Glutamatergic neuron (in vitro differentiated cells): ENCODE data around the gene HOXB6. TPM values are rescaled to one million over a fixed set of nuclear protein-coding genes. Genes with fewer than 3 reads are reported as not detected.

Source experiments
- DNase-seq: peaks from one replicate; pipeline ENCODE4 v3.0.0; 2022
- H3K27ac Mint-ChIP-seq: one replicate; pipeline ENCODE4 v1.8.0; 2020; ENCODE audit warnings: mild to moderate bottlenecking, mixed read lengths, inconsistent platforms; ENCODE audit not compliant: unreplicated experiment
- H3K27me3 Mint-ChIP-seq: one replicate; pipeline ENCODE4 v1.8.0; 2020; ENCODE audit warnings: mild to moderate bottlenecking, moderate library complexity, mixed read lengths, inconsistent platforms; ENCODE audit not compliant: unreplicated experiment
- H3K36me3 Mint-ChIP-seq: one replicate; pipeline ENCODE4 v1.8.0; 2020; ENCODE audit warnings: mild to moderate bottlenecking, mixed read lengths, inconsistent platforms; ENCODE audit not compliant: unreplicated experiment
- H3K4me1 Mint-ChIP-seq: one replicate; pipeline ENCODE4 v1.8.0; 2020; ENCODE audit warnings: mild to moderate bottlenecking, low read depth, mixed read lengths, inconsistent platforms; ENCODE audit not compliant: unreplicated experiment
- H3K4me3 Mint-ChIP-seq: one replicate; pipeline ENCODE4 v1.8.0; 2020; ENCODE audit warnings: mild to moderate bottlenecking, mixed read lengths, inconsistent platforms; ENCODE audit not compliant: unreplicated experiment
- H3K9me3 Mint-ChIP-seq: one replicate; pipeline ENCODE4 v1.8.0; 2020; ENCODE audit warnings: mild to moderate bottlenecking, moderate library complexity, mixed read lengths, inconsistent platforms; ENCODE audit not compliant: unreplicated experiment
- total RNA-seq: library from RNA; stranded (reverse); fragmentation: NEBNext Ultra II Directional; extraction: Animal tissue kit (Norgen Biotek cat#: 25700); gene quantifications from one replicate; pipeline ENCODE4 v1.2.1, GENCODE V29; 2021; ENCODE audit not compliant: unreplicated experiment
- TF ChIP-seq, protein P1 (sequence below): fragments of 200-600 bp; sonication (generic); IDR thresholded peaks from one replicate; pipeline ENCODE4 v1.5.0; 2021; ENCODE audit not compliant: partially characterized antibody, unreplicated experiment

Gene HOXB6
- total RNA-seq, 1 donor from 2014 or later: not detected

DNA sequence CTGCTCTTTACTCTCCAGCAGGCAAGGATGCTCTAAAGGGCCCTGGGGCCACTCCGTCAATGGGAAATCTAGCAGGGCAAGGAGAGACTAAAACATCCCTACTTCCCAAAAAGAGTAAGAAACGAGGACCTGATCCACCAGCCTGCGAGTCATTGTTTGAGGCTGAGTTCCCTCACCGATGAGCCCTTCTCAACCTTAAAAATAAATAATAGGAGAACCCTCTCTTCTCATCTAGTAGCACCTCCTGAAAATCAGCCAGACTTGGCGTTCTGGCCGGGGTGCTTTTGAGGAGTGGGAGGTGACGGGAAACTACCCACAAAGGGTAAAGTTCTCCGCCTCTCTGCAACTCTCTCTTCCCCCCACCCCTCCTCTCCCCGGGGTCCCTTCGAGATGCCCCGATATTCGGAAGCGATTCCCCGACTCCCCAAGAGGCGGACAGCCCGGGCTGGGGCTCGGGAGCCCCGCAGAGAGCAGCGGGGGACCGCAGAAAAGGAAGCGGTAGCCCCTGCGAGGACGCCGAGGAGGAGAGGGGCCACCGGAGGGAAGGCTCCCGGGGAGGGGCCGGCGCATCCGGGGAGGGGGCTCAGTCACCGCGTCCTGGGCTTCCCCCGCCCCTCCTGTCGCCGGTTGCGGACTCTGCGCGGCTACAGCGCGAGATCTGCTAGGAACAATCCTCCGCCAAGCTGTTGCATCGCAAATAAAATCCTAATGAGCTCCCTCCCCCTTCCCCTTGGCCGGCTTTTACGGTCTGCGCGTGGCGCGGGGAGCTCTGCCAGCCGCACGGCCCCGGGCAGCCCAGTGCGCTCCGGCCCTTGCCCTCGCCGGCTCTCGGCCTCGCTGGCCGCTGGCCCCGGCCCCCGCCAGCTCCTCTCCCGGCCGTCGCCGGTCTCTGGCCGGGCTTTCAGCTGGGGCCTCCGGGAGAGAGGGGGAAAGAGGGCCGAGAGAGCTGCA is 20.0 kb upstream of the HOXB6 start:
- H3K27ac Mint-ChIP-seq: no peak overlapping the region

DNA sequence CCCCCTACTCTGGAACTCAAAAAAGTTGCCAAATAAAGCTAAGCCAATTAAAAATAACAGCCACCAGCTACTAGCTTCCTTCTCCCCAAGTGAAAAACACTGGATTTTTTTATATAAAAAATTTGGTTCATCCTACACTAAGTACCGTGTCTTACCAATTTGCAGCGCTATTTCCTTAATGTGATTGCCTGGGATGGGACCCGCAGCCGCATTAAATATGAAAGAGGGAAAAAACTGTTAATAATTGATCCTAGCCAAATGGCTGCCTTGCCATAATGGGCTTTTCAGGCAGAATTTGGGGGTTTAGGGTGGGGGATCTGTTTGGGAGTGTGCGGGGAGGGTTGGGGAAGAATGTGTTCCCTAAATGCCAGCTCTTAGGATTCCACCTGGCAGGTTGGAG is 19.3 kb upstream of the HOXB6 start:
- H3K4me3 Mint-ChIP-seq: no peak overlapping the region
- no peaks in the 10 kb centered on the region for H3K36me3 Mint-ChIP-seq
- peaks cover 6% of the 10 kb centered on the region for H3K9me3 Mint-ChIP-seq
- H3K4me1 Mint-ChIP-seq: peaks cover 2% of the 10 kb centered on the region
- H3K27ac Mint-ChIP-seq: no peak overlapping the region
- DNase-seq: no peak
- peaks cover 35% of the 10 kb centered on the region for H3K27me3 Mint-ChIP-seq
- TF ChIP-seq, protein P1, sequence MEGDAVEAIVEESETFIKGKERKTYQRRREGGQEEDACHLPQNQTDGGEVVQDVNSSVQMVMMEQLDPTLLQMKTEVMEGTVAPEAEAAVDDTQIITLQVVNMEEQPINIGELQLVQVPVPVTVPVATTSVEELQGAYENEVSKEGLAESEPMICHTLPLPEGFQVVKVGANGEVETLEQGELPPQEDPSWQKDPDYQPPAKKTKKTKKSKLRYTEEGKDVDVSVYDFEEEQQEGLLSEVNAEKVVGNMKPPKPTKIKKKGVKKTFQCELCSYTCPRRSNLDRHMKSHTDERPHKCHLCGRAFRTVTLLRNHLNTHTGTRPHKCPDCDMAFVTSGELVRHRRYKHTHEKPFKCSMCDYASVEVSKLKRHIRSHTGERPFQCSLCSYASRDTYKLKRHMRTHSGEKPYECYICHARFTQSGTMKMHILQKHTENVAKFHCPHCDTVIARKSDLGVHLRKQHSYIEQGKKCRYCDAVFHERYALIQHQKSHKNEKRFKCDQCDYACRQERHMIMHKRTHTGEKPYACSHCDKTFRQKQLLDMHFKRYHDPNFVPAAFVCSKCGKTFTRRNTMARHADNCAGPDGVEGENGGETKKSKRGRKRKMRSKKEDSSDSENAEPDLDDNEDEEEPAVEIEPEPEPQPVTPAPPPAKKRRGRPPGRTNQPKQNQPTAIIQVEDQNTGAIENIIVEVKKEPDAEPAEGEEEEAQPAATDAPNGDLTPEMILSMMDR: no peak

More for the DNA sequence above, 20.0 kb upstream of the HOXB6 start:
- Mint-ChIP-seq H3K9me3 (peaks cover 6% of the 10 kb centered on the region), H3K36me3 (no peaks in the 10 kb centered on the region), H3K4me3 (no peak overlapping the region), H3K4me1 (no peaks in the 10 kb centered on the region), H3K27me3 (peaks cover 35% of the 10 kb centered on the region)
- TF ChIP-seq, protein P1: no peak
- peak; percentile 45 for DNase-seq

DNA sequence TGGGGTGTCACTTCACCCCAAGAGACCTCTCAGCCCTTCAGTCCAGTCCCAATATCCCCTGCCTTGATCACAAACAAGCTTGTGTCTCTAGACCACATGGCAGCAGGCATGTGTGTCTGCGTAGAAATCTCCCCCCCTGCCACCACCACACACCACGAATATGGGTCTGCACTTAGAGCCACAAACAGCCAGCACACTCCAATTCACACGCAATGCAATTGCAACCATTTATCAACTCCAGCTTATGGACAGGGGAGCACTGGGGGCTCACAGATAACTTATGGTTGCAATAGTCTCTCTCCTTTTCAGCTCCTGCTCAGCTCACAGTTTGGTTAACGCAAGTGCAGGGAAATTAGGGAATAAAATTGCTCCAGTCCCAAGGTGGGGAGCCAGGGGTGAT is 18.8 kb upstream of the HOXB6 start:
- TF ChIP-seq, protein P1: no peak
- Mint-ChIP-seq H3K4me1 (peaks cover 3% of the 10 kb centered on the region), H3K4me3 (no peak overlapping the region), H3K27ac (no peak overlapping the region), H3K36me3 (no peaks in the 10 kb centered on the region), H3K27me3 (peaks cover 38% of the 10 kb centered on the region), H3K9me3 (peaks cover 9% of the 10 kb centered on the region)
- no peak for DNase-seq

DNA sequence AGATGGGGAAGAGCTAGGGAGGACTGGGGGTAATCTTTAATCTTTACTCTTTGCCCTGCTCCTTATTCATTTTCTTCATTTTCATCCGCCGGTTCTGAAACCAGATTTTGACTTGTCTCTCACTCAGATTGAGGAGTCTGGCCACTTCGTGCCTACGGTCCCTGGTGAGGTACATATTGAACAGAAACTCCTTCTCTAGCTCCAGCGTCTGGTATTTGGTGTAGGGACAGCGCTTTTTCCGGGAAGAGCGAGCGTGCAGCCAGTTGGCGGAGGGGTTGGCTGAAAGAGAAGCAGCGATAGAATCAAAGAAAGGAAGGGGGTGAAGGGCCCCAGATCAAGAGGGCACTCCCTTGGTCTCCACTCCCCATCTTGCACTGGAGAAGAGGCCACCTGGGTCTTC is 18.1 kb upstream of the HOXB6 start:
- Mint-ChIP-seq H3K36me3 (no peaks in the 10 kb centered on the region), H3K27me3 (peaks cover 39% of the 10 kb centered on the region), H3K9me3 (peaks cover 10% of the 10 kb centered on the region), H3K4me1 (peaks cover 3% of the 10 kb centered on the region), H3K4me3 (no peak overlapping the region), H3K27ac (no peak overlapping the region)
- DNase-seq: no peak
- TF ChIP-seq, protein P1: no peak
